SK-N-SH (cell line): Measurements from ENCODE around the gene TOMM22. TPM values are rescaled to one million over a fixed set of nuclear protein-coding genes. Genes with fewer than 3 reads are reported as not detected.

Experiments
- CTCF ChIA-PET: fragments of 300-600, 350-600 bp; formaldehyde crosslinking; extraction: SDS; loops from one replicate; lab custom pipeline; 2021; lab: Yijun Ruan, JAX
- POLR2A ChIA-PET: fragments of 350-600 bp; sonication (Branson Sonifier 250); formaldehyde crosslinking; extraction: SDS; loops from one replicate; lab custom pipeline; 2020; ENCODE audit warnings: antibody characterized with exemption, inconsistent platforms; lab: Yijun Ruan, JAX
- DNase-seq: peaks from one replicate; pipeline ENCODE4 v3.0.0; 2012
- H2AFZ ChIP-seq: fragments of 200-600 bp; sonication (generic); 2 replicates; pipeline ENCODE4 v1.8.1; 2016; ENCODE audit warnings: antibody characterized with exemption, mild to moderate bottlenecking, low read depth
- H3F3A ChIP-seq: fragments of 200-600 bp; sonication (generic); replicated peaks from 2 replicates; pipeline ENCODE3; 2016; ENCODE audit warnings: antibody characterized with exemption, mild to moderate bottlenecking; ENCODE audit not compliant: insufficient read depth
- H3K27ac ChIP-seq, 2 experiments: fragments of 200-500 bp in 1 of 2; fragments of 200-600 bp in 1 of 2; sonication (Bioruptor generic) in 1 of 2; sonication (generic), shearing (Covaris generic) in 1 of 2; 2 replicates each; pipeline versions ENCODE4 v1.5.1 to v1.6.1; 2014 to 2016; ENCODE audit warnings: low read depth in 2 of 2, inconsistent platforms in 1 of 2, low read length in 1 of 2, mild to moderate bottlenecking in 1 of 2, mixed read lengths in 1 of 2
- H3K27me3 ChIP-seq: fragments of 200-600 bp; sonication (generic), shearing (Covaris generic); 2 replicates; pipeline ENCODE4 v1.6.1; 2016; ENCODE audit warnings: mixed run types; ENCODE audit not compliant: insufficient read depth
- H3K36me3 ChIP-seq, 2 experiments: fragments of 200-500 bp in 1 of 2; fragments of 200-600 bp in 1 of 2; sonication (Bioruptor generic) in 1 of 2; sonication (generic) in 1 of 2; replicated peaks in 1 of 2; 2 replicates each; pipeline versions ENCODE3 to v1.5.1; 2014 to 2016; ENCODE audit warnings: low read length in 1 of 2, mild to moderate bottlenecking in 1 of 2; ENCODE audit not compliant: insufficient read depth in 2 of 2, control insufficient read depth in 1 of 2
- H3K4me1 ChIP-seq, 2 experiments: fragments of 200-500 bp in 1 of 2; fragments of 200-600 bp in 1 of 2; sonication (Bioruptor generic) in 1 of 2; sonication (generic), shearing (Covaris generic) in 1 of 2; 2 replicates each; pipeline versions ENCODE4 v1.5.1 to v1.6.1; 2014 to 2016; ENCODE audit warnings: low read depth in 1 of 2, low read length in 1 of 2, mixed run types in 1 of 2; ENCODE audit not compliant: insufficient read depth in 2 of 2, control insufficient read depth in 1 of 2
- H3K4me2 ChIP-seq: fragments of 200-600 bp; sonication (generic), shearing (Covaris generic); 2 replicates; pipeline ENCODE4 v1.6.1; 2017; ENCODE audit warnings: mixed run types
- H3K4me3 ChIP-seq, 2 experiments: fragments of 200-500 bp in 1 of 2; fragments of 200-600 bp in 1 of 2; sonication (Bioruptor generic) in 1 of 2; sonication (generic), shearing (Covaris generic) in 1 of 2; 2 replicates each; pipeline versions ENCODE4 v1.5.1 to v1.8.1; 2014 to 2016; ENCODE audit warnings: low read depth in 2 of 2, inconsistent platforms in 1 of 2, low read length in 1 of 2, mild to moderate bottlenecking in 1 of 2, mixed read lengths in 1 of 2, moderate library complexity in 1 of 2
- H3K79me2 ChIP-seq: fragments of 200-600 bp; sonication (generic); 2 replicates; pipeline ENCODE4 v1.8.1; 2017; ENCODE audit warnings: mild to moderate bottlenecking; ENCODE audit not compliant: insufficient read depth
- H3K9ac ChIP-seq: fragments of 200-600 bp; sonication (generic); 2 replicates; pipeline ENCODE4 v1.6.1; 2017; ENCODE audit warnings: mixed run types
- H3K9me2 ChIP-seq: fragments of 200-600 bp; sonication (generic); 2 replicates; pipeline ENCODE4 v1.6.1; 2017; ENCODE audit warnings: mixed run types
- H3K9me3 ChIP-seq: fragments of 200-600 bp; sonication (generic); 2 replicates; pipeline ENCODE4 v1.6.1; 2017; ENCODE audit warnings: mixed run types, mild to moderate bottlenecking, moderate library complexity
- H4K20me1 ChIP-seq: fragments of 200-600 bp; sonication (generic); 2 replicates; pipeline ENCODE4 v1.6.1; 2017; ENCODE audit warnings: mild to moderate bottlenecking, mixed run types; ENCODE audit not compliant: insufficient read depth
- CTCF ChIP-seq: fragments of 200-600 bp; sonication (generic); IDR thresholded peaks from 2 replicates; pipeline ENCODE4 v1.6.1; 2017; ENCODE audit warnings: antibody characterized with exemption, mild to moderate bottlenecking, moderate library complexity
- GABPA ChIP-seq: IDR thresholded peaks from 2 replicates; pipeline ENCODE4 v1.4.0; 2012; ENCODE audit warnings: low read depth, mild to moderate bottlenecking
- IRF3 ChIP-seq: fragments of 150-350 bp; IDR thresholded peaks from 2 replicates; pipeline ENCODE4 v1.6.1; 2016; ENCODE audit warnings: mild to moderate bottlenecking, low read depth, low read length
- JUND ChIP-seq: IDR thresholded peaks from 2 replicates; pipeline ENCODE4 v1.4.0; 2012
- MAX ChIP-seq: IDR thresholded peaks from 2 replicates; pipeline ENCODE4 v1.4.0; 2012; ENCODE audit warnings: low read depth
- MXI1 ChIP-seq: IDR thresholded peaks from 2 replicates; pipeline ENCODE4 v1.6.1; 2012; ENCODE audit warnings: mild to moderate bottlenecking, low read depth, low read length, improper control_type of control experiment
- SIN3A ChIP-seq: IDR thresholded peaks from 2 replicates; pipeline ENCODE4 v1.6.1; 2012; ENCODE audit warnings: low read depth, mild to moderate bottlenecking, low read length, moderate library complexity, borderline replicate concordance
- SMC3 ChIP-seq: IDR thresholded peaks from 2 replicates; pipeline ENCODE4 v1.6.1; 2012; ENCODE audit warnings: low read depth, low read length, improper control_type of control experiment
- TCF12 ChIP-seq: IDR thresholded peaks from 2 replicates; pipeline ENCODE4 v1.4.0; 2012
- TEAD4 ChIP-seq: IDR thresholded peaks from 2 replicates; pipeline ENCODE4 v1.4.0; 2012; ENCODE audit warnings: mild to moderate bottlenecking, borderline replicate concordance; ENCODE audit not compliant: insufficient read depth
- USF2 ChIP-seq: fragments of 150-350 bp; IDR thresholded peaks from 2 replicates; pipeline ENCODE4 v1.6.1; 2017; ENCODE audit warnings: antibody characterized with exemption, low read length, low read depth, borderline replicate concordance
- WGBS: methylation state at CpG from one replicate; pipeline ENCODE4 v1.1.6; 2017; ENCODE audit warnings: low lambda C conversion rate; 5-methylcytosine and 5-hydroxymethylcytosine counted together
- polyA plus RNA-seq, 3 experiments: library from polyadenylated mRNA; depleted of rRNA; stranded (reverse); fragments of >200 nt; gene quantifications; 2 replicates each; pipeline ENCODE4 v1.2.3, GENCODE V29; 2012

TOMM22 gene
- polyA plus RNA-seq, 1 of the 3 experiments (the other 2 are of a cell fraction) = 33.1 TPM

GRCh38 chr22:38727123-38727522, 45.4 kb downstream of the TOMM22 start:
- TF ChIP-seq JUND = no peak
- TF ChIP-seq TCF12 = no peak
- TF ChIP-seq GABPA = no peak
- TF ChIP-seq USF2 = no peak
- TF ChIP-seq TEAD4 = no peak
- TF ChIP-seq SIN3A = no peak
- TF ChIP-seq MAX = no peak
- no peak for TF ChIP-seq IRF3
- no peak for TF ChIP-seq SMC3
- TF ChIP-seq, all 33 proteins: peak for 0
- H3K36me3 ChIP-seq = peaks cover 0 to 38% of the 10 kb centered on the region in 2 experiments
- H3K27me3 ChIP-seq = no peaks in the 10 kb centered on the region
- no peaks in the 10 kb centered on the region for H3F3A ChIP-seq
- no peak for DNase-seq
- WGBS = 100% methylated on average over 1 of the region's 12 CpGs
- no peaks in the 10 kb centered on the region for H3K9me3 ChIP-seq
- H3K4me3 ChIP-seq = no peak overlapping the region
- ChIA-PET CTCF (no interaction called here), POLR2A (no interaction called here)
- H2AFZ ChIP-seq = no peak overlapping the region
- no peaks in the 10 kb centered on the region for H4K20me1 ChIP-seq
- no peaks in the 10 kb centered on the region for H3K4me1 ChIP-seq
- H3K9ac ChIP-seq = no peak overlapping the region
- H3K27ac ChIP-seq = no peak overlapping the region
- H3K79me2 ChIP-seq = no peaks in the 10 kb centered on the region
- no peaks in the 10 kb centered on the region for H3K9me2 ChIP-seq
- H3K4me2 ChIP-seq = no peak overlapping the region

GRCh38 chr22:38727530-38728451, 46.0 kb downstream of the TOMM22 start:
- Histone ChIP-seq H3K4me2 (no peak overlapping the region), H3K36me3 (peaks cover 0 to 33% of the 10 kb centered on the region in 2 experiments), H2AFZ (no peak overlapping the region), H3K27ac (no peak overlapping the region), H3K79me2 (no peaks in the 10 kb centered on the region), H4K20me1 (no peaks in the 10 kb centered on the region), H3K9me2 (no peaks in the 10 kb centered on the region), H3K27me3 (no peaks in the 10 kb centered on the region), H3K4me1 (no peaks in the 10 kb centered on the region), H3F3A (no peaks in the 10 kb centered on the region), H3K9ac (no peak overlapping the region), H3K9me3 (no peaks in the 10 kb centered on the region), H3K4me3 (no peak overlapping the region)
- no peak for DNase-seq
- TF ChIP-seq MXI1 (no peak), CTCF (no peak)
- ChIA-PET POLR2A (no interaction called here), CTCF (no interaction called here)
- WGBS = 93% methylated on average over 5 of the region's 15 CpGs
